Measurements from ENCODE around the gene ADAMTS5.

DNA sequence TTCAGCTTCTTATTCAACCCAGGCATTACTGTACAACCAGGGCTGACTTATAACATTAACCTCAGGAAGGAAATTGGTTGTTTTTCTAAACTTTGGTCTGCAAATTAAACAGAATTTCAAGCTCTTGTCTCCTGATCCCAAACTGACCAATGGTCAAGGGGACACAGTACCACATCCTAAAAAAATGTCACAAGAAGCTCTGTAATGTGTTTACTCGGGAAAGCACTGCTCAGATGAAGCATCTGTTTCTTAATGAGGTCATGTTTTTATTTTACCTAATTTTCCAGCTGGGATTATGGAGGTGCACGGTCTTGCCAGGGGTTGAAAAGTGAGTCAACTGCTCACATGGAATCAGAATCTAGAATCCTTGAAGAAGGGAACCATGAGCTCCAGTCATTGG is 18.7 kb downstream of the ADAMTS5 start:
- TF ChIP-seq, protein P1, sequence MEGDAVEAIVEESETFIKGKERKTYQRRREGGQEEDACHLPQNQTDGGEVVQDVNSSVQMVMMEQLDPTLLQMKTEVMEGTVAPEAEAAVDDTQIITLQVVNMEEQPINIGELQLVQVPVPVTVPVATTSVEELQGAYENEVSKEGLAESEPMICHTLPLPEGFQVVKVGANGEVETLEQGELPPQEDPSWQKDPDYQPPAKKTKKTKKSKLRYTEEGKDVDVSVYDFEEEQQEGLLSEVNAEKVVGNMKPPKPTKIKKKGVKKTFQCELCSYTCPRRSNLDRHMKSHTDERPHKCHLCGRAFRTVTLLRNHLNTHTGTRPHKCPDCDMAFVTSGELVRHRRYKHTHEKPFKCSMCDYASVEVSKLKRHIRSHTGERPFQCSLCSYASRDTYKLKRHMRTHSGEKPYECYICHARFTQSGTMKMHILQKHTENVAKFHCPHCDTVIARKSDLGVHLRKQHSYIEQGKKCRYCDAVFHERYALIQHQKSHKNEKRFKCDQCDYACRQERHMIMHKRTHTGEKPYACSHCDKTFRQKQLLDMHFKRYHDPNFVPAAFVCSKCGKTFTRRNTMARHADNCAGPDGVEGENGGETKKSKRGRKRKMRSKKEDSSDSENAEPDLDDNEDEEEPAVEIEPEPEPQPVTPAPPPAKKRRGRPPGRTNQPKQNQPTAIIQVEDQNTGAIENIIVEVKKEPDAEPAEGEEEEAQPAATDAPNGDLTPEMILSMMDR (IDR thresholded peaks at IDR 0.05) = no peak
- no peak for TF ChIP-seq POLR2A (IDR thresholded peaks at IDR 0.05)
